ENCODE data around the gene FBXO31.

Gene FBXO31

GRCh38 chr16:87395181-87395842 is 11.7 kb upstream of the FBXO31 start:
- Histone ChIP-seq H3K4ac (ENCODE audit: low read depth, low read length) (no peak overlapping the region), H3K56ac (ENCODE audit: low read length) (no peak overlapping the region), H3K4me1 (ENCODE audit: control insufficient read depth, low read depth, low read length) (peaks cover 1% of the 10 kb centered on the region), H4K5ac (ENCODE audit: low read length) (no peak overlapping the region), H3K9ac (ENCODE audit: low read length) (no peak overlapping the region), H3K27ac (ENCODE audit: low read depth, low read length) (no peak overlapping the region), H2AK5ac (ENCODE audit: low read length) (no peak overlapping the region), H3K4me2 (ENCODE audit: low read length) (no peak overlapping the region), H3K36me3 (ENCODE audit: control insufficient read depth, insufficient read depth, low read length) (peaks cover 8% of the 10 kb centered on the region), H3K4me3 (ENCODE audit: low read length) (no peak overlapping the region), H4K8ac (ENCODE audit: low read depth, low read length) (no peak overlapping the region), H3K18ac (ENCODE audit: low read length) (no peak overlapping the region), H3K79me1 (ENCODE audit: low read length) (peaks cover 13% of the 10 kb centered on the region), H3K23ac (ENCODE audit: low read length) (no peak overlapping the region), H2BK120ac (ENCODE audit: low read depth, low read length) (no peak overlapping the region), H2BK5ac (ENCODE audit: low read length) (no peak overlapping the region), H2BK15ac (replicated peaks; ENCODE audit: low read depth) (no peak overlapping the region), H3K79me2 (ENCODE audit: control insufficient read depth, insufficient read depth, low read length) (peaks cover 13% of the 10 kb centered on the region), H3K27me3 (ENCODE audit: insufficient read depth, low read length, poor library complexity) (no peaks in the 10 kb centered on the region)
- WGBS (ENCODE audit: extremely low coverage, insufficient coverage, low lambda C conversion rate), result no CpG with 5 or more reads among the region's 7 CpGs
- DNase-seq, result no peak

DNA sequence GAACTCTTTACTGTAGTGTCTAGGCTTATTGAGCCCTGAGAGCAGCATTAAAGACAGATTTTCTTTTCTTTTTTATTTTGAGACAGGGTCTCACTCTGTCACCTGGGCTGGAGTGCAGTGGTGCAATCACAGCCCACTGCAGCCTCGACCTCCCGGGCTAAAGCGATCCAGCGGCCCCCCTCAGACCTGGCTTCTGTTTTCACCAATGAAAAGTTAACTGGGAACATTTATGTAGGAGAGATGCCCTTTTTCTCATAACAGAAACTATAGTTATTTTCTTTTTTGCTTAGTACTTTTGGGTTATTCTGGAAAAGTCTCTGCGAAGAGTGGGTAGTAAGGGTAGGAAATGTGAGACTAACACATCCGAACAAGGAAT is 10.1 kb upstream of the FBXO31 start:
- no peak overlapping the region for H3K27ac ChIP-seq (ENCODE audit: low read depth, low read length)
- H4K5ac ChIP-seq (ENCODE audit: low read length), result no peak overlapping the region
- no peak overlapping the region for H2AK5ac ChIP-seq (ENCODE audit: low read length)
- WGBS (ENCODE audit: extremely low coverage, insufficient coverage, low lambda C conversion rate), result no CpG with 5 or more reads among the region's 6 CpGs
- no peak overlapping the region for H3K56ac ChIP-seq (ENCODE audit: low read length)
- no peak overlapping the region for H4K8ac ChIP-seq (ENCODE audit: low read depth, low read length)
- peaks cover 1% of the 10 kb centered on the region for H3K4me1 ChIP-seq (ENCODE audit: control insufficient read depth, low read depth, low read length)
- H3K18ac ChIP-seq (ENCODE audit: low read length), result no peak overlapping the region
- no peak overlapping the region for H3K23ac ChIP-seq (ENCODE audit: low read length)
- H3K79me2 ChIP-seq (ENCODE audit: control insufficient read depth, insufficient read depth, low read length), result peaks cover 13% of the 10 kb centered on the region
- H3K4me2 ChIP-seq (ENCODE audit: low read length), result no peak overlapping the region
- peaks cover 13% of the 10 kb centered on the region for H3K79me1 ChIP-seq (ENCODE audit: low read length)
- H3K36me3 ChIP-seq (ENCODE audit: control insufficient read depth, insufficient read depth, low read length), result peaks cover 2% of the 10 kb centered on the region
- H3K4ac ChIP-seq (ENCODE audit: low read depth, low read length), result no peak overlapping the region
- H3K9ac ChIP-seq (ENCODE audit: low read length), result no peak overlapping the region
- no peak overlapping the region for H2BK15ac ChIP-seq (replicated peaks; ENCODE audit: low read depth)
- no peak overlapping the region for H2BK120ac ChIP-seq (ENCODE audit: low read depth, low read length)
- H3K4me3 ChIP-seq (ENCODE audit: low read length), result no peak overlapping the region
- DNase-seq, result no peak
- no peaks in the 10 kb centered on the region for H3K27me3 ChIP-seq (ENCODE audit: insufficient read depth, low read length, poor library complexity)
- no peak overlapping the region for H2BK5ac ChIP-seq (ENCODE audit: low read length)

- no CpG with 5 or more reads among the region's 53 CpGs for WGBS (ENCODE audit: extremely low coverage, insufficient coverage, low lambda C conversion rate)
- Histone ChIP-seq H3K4ac (ENCODE audit: low read depth, low read length) (peak overlapping the region; percentile 92), H3K79me1 (ENCODE audit: low read length) (peaks cover 10% of the 10 kb centered on the region), H3K9ac (ENCODE audit: low read length) (peak overlapping the region; percentile 83), H4K8ac (ENCODE audit: low read depth, low read length) (no peak overlapping the region), H3K18ac (ENCODE audit: low read length) (peak overlapping the region; percentile 82), H3K56ac (ENCODE audit: low read length) (peak overlapping the region; percentile 89), H3K27ac (ENCODE audit: low read depth, low read length) (no peak overlapping the region), H3K27me3 (ENCODE audit: insufficient read depth, low read length, poor library complexity) (no peaks in the 10 kb centered on the region), H3K4me3 (ENCODE audit: low read length) (peak overlapping the region; percentile 68), H2AK5ac (ENCODE audit: low read length) (no peak overlapping the region), H2BK120ac (ENCODE audit: low read depth, low read length) (no peak overlapping the region), H3K4me1 (ENCODE audit: control insufficient read depth, low read depth, low read length) (peaks cover 1% of the 10 kb centered on the region), H3K4me2 (ENCODE audit: low read length) (peak overlapping the region; percentile 53), H2BK5ac (ENCODE audit: low read length) (no peak overlapping the region), H3K23ac (ENCODE audit: low read length) (peak overlapping the region; percentile 69), H4K5ac (ENCODE audit: low read length) (no peak overlapping the region), H2BK15ac (replicated peaks; ENCODE audit: low read depth) (no peak overlapping the region), H3K36me3 (ENCODE audit: control insufficient read depth, insufficient read depth, low read length) (no peaks in the 10 kb centered on the region), H3K79me2 (ENCODE audit: control insufficient read depth, insufficient read depth, low read length) (peaks cover 13% of the 10 kb centered on the region)
- peak; percentile 69 for DNase-seq
Measured at GRCh38 chr16:87392821-87393679, 9.5 kb upstream of the FBXO31 start.

DNA sequence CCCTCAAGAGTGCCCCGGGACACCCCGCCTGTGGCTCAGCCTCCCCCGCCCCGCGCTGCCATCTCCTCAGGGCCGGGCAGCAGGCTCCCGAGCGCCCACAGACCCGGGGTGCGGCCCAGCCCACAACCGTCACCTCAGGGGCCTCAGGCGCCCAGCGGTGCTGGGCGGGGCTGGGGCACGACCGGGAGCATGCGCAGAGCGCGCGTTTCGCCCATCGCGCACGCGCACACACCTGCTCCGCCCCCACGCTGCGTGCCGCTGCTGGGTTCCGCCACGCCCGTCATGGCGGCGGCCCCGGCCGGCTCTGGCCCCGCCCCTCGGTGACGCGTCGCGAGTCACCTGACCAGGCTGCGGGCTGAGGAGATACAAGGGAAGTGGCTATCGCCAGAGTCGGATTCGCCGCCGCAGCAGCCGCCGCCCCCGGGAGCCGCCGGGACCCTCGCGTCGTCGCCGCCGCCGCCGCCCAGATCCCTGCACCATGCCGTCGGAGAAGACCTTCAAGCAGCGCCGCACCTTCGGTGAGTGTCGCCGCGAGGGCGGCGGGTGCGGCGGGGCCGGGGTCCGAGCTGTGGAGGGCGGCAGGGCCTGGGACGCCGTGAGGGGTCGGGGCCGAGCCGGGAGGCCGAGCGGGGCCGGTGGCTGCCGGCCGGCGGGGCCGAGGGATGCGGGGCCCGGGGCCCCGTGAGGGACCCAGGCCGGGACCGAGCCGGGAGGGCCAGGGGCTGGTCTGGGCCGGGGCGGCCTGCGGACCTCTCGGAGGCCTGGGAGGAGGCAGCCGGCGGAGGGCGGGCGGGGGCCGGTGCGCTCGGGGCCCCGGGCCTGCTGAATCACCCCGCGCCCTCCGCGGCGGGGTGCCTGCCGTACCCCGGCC is 8.6 kb upstream of the FBXO31 start, which contains the start of gene MAP1LC3B:
Gene MAP1LC3B, plus strand, starts transcription at position 387 of the 871 bp plus-strand sequence. Its CDS starts 92 bp downstream, at position 479.
- no peak within 1 kb of the TSS for H2BK120ac ChIP-seq (ENCODE audit: low read depth, low read length)
- peaks cover 10% of the 10 kb centered on the region for H3K79me1 ChIP-seq (ENCODE audit: low read length)
- H3K23ac ChIP-seq (ENCODE audit: low read length), result peak within 1 kb of the TSS; percentile 69
- peak within 1 kb of the TSS; percentile 76 for H3K4me2 ChIP-seq (ENCODE audit: low read length)
- peaks cover 13% of the 10 kb centered on the region for H3K79me2 ChIP-seq (ENCODE audit: control insufficient read depth, insufficient read depth, low read length)
- no peak within 1 kb of the TSS for H4K8ac ChIP-seq (ENCODE audit: low read depth, low read length)
- WGBS (ENCODE audit: extremely low coverage, insufficient coverage, low lambda C conversion rate), result no CpG with 5 or more reads among the region's 113 CpGs
- H3K9ac ChIP-seq (ENCODE audit: low read length), result peak within 1 kb of the TSS; percentile 83
- H3K4me3 ChIP-seq (ENCODE audit: low read length), result peak within 1 kb of the TSS; percentile 68
- H3K4ac ChIP-seq (ENCODE audit: low read depth, low read length), result peak within 1 kb of the TSS; percentile 92
- no peak within 1 kb of the TSS for H2BK15ac ChIP-seq (replicated peaks; ENCODE audit: low read depth)
- no peaks in the 10 kb centered on the region for H3K36me3 ChIP-seq (ENCODE audit: control insufficient read depth, insufficient read depth, low read length)
- H2AK5ac ChIP-seq (ENCODE audit: low read length), result peak within 1 kb of the TSS; percentile 57
- peak within 1 kb of the TSS; percentile 97 for H3K56ac ChIP-seq (ENCODE audit: low read length)
- no peak within 1 kb of the TSS for H4K5ac ChIP-seq (ENCODE audit: low read length)
- peak within 1 kb of the TSS; percentile 35 for H2BK5ac ChIP-seq (ENCODE audit: low read length)
- peak within 1 kb of the TSS; percentile 70 for H3K27ac ChIP-seq (ENCODE audit: low read depth, low read length)
- peak within 1 kb of the TSS; percentile 82 for H3K18ac ChIP-seq (ENCODE audit: low read length)
- peaks cover 1% of the 10 kb centered on the region for H3K4me1 ChIP-seq (ENCODE audit: control insufficient read depth, low read depth, low read length)
- H3K27me3 ChIP-seq (ENCODE audit: insufficient read depth, low read length, poor library complexity), result no peaks in the 10 kb centered on the region
- DNase-seq, result peak; percentile 97

GRCh38 chr16:87391324-87391949 is 7.9 kb upstream of the FBXO31 start:
- no CpG with 5 or more reads among the region's 44 CpGs for WGBS (ENCODE audit: extremely low coverage, insufficient coverage, low lambda C conversion rate)
- Histone ChIP-seq H3K79me1 (ENCODE audit: low read length) (peaks cover 9% of the 10 kb centered on the region), H3K9ac (ENCODE audit: low read length) (peak overlapping the region; percentile 83), H3K27ac (ENCODE audit: low read depth, low read length) (peak overlapping the region; percentile 70), H3K18ac (ENCODE audit: low read length) (peak overlapping the region; percentile 34), H3K4ac (ENCODE audit: low read depth, low read length) (peak overlapping the region; percentile 76), H4K5ac (ENCODE audit: low read length) (no peak overlapping the region), H2BK15ac (replicated peaks; ENCODE audit: low read depth) (no peak overlapping the region), H3K27me3 (ENCODE audit: insufficient read depth, low read length, poor library complexity) (no peaks in the 10 kb centered on the region), H3K79me2 (ENCODE audit: control insufficient read depth, insufficient read depth, low read length) (peaks cover 11% of the 10 kb centered on the region), H3K56ac (ENCODE audit: low read length) (peak overlapping the region; percentile 97), H2AK5ac (ENCODE audit: low read length) (peak overlapping the region; percentile 57), H3K4me3 (ENCODE audit: low read length) (peak overlapping the region; percentile 48), H2BK120ac (ENCODE audit: low read depth, low read length) (no peak overlapping the region), H3K4me1 (ENCODE audit: control insufficient read depth, low read depth, low read length) (peaks cover 1% of the 10 kb centered on the region), H2BK5ac (ENCODE audit: low read length) (peak overlapping the region; percentile 35), H3K23ac (ENCODE audit: low read length) (peak overlapping the region; percentile 57), H3K4me2 (ENCODE audit: low read length) (peak overlapping the region; percentile 76), H4K8ac (ENCODE audit: low read depth, low read length) (no peak overlapping the region), H3K36me3 (ENCODE audit: control insufficient read depth, insufficient read depth, low read length) (no peaks in the 10 kb centered on the region)
- DNase-seq, result peak; percentile 75
